Measurements from ENCODE around the gene TRIM59. TPM values are rescaled to one million over a fixed set of nuclear protein-coding genes. Genes with fewer than 3 reads are reported as not detected.

TRIM59 gene
- total RNA-seq, 2 donors from 2014 or later = 0.15 to 0.79 TPM

GRCh38 chr3:160395297-160395696 lies 54.3 kb downstream of the TRIM59 start:
- no peaks in the 10 kb centered on the region for H3K27me3 ChIP-seq
- no peak overlapping the region for H3K4me3 ChIP-seq
- H3K36me3 ChIP-seq = no peaks in the 10 kb centered on the region
- DNase-seq (ENCODE audit: low spot score) = no peak
- H3K27ac ChIP-seq = no peak overlapping the region
- H3K9me3 ChIP-seq = no peaks in the 10 kb centered on the region
- H3K4me1 ChIP-seq = peaks cover 0 to 9% of the 10 kb centered on the region in 2 donors
- no peak for TF ChIP-seq CTCF (IDR thresholded peaks at IDR 0.05)

- H3K4me3 ChIP-seq = no peak overlapping the region
- no peak overlapping the region for H3K27ac ChIP-seq
Observed at GRCh38 chr3:160394009-160394392, 55.6 kb downstream of the TRIM59 start.

GRCh38 chr3:160393346-160394008 lies 56.1 kb downstream of the TRIM59 start:
- no peak for TF ChIP-seq CTCF (IDR thresholded peaks at IDR 0.05)
- no peak overlapping the region for H3K27ac ChIP-seq
- H3K4me1 ChIP-seq = peaks cover 0 to 7% of the 10 kb centered on the region in 2 donors
- H3K36me3 ChIP-seq = no peaks in the 10 kb centered on the region
- H3K4me3 ChIP-seq = no peak overlapping the region
- no peaks in the 10 kb centered on the region for H3K27me3 ChIP-seq
- DNase-seq (ENCODE audit: low spot score) = no peak
- H3K9me3 ChIP-seq = no peaks in the 10 kb centered on the region

More at GRCh38 chr3:160394009-160394392, 55.6 kb downstream of the TRIM59 start:
- Histone ChIP-seq H3K27me3 (no peaks in the 10 kb centered on the region), H3K9me3 (no peaks in the 10 kb centered on the region), H3K36me3 (no peaks in the 10 kb centered on the region), H3K4me1 (peaks cover 0 to 9% of the 10 kb centered on the region in 2 donors)
- DNase-seq (ENCODE audit: low spot score) = no peak
- no peak for TF ChIP-seq CTCF (IDR thresholded peaks at IDR 0.05)

- no peak for DNase-seq (ENCODE audit: low spot score)
- no peaks in the 10 kb centered on the region for H3K4me1 ChIP-seq
- no peaks in the 10 kb centered on the region for H3K36me3 ChIP-seq
- no peaks in the 10 kb centered on the region for H3K27me3 ChIP-seq
- no peak overlapping the region for H3K27ac ChIP-seq
- no peak overlapping the region for H3K4me3 ChIP-seq
- H3K9me3 ChIP-seq = no peaks in the 10 kb centered on the region
- TF ChIP-seq CTCF (IDR thresholded peaks at IDR 0.05) = no peak
Observed at GRCh38 chr3:160392798-160393197, 56.8 kb downstream of the TRIM59 start.

GRCh38 chr3:160390565-160391138 lies 58.9 kb downstream of the TRIM59 start:
- DNase-seq (ENCODE audit: low spot score) = no peak
- no peaks in the 10 kb centered on the region for H3K9me3 ChIP-seq
- H3K36me3 ChIP-seq = no peaks in the 10 kb centered on the region
- TF ChIP-seq CTCF (IDR thresholded peaks at IDR 0.05) = no peak
- no peaks in the 10 kb centered on the region for H3K27me3 ChIP-seq
- H3K4me3 ChIP-seq = no peak overlapping the region
- no peak overlapping the region for H3K27ac ChIP-seq
- H3K4me1 ChIP-seq = no peaks in the 10 kb centered on the region

MicroRNAs within 50 kb of the gene (microRNA counts, 767-probe panel; counts per million panel counts)
- microRNA hsa-miR-15b-5p = 4,138 to 9,984 counts per million in 2 donors

Small RNA genes within 50 kb of the gene (microRNA-seq; reads per million reads assigned to microRNA genes)
- 992 to 1,548 reads per million in 2 donors for gene MIR15B (ENCODE audit: borderline number of aligned reads in 2 of 2, borderline replicate concordance in 1 of 2)
- 317 to 675 reads per million in 2 donors for gene MIR16-2 (ENCODE audit: borderline number of aligned reads in 2 of 2, borderline replicate concordance in 1 of 2)

Other genes starting within 250 kb of the TRIM59 start
- gene C3orf80, start 224.4 kb downstream of the TRIM59 start, total RNA-seq = under 1 TPM in 1 of 2 donors, not detected in 1; 0.28 TPM
- 10 to 100 TPM; 13.8 to 14.1 TPM for gene IFT80, start 50.6 kb downstream of the TRIM59 start, total RNA-seq
- gene SMC4, start 50.1 kb downstream of the TRIM59 start, total RNA-seq = 10 to 100 TPM; 10.7 to 10.8 TPM
- gene KPNA4, start 115.8 kb upstream of the TRIM59 start, total RNA-seq = 10 to 100 TPM; 36.1 to 44.4 TPM
- not detected for gene ARL14, start 227.4 kb upstream of the TRIM59 start, total RNA-seq

Measured in right atrium auricular region (tissue), 2 donors.